HepG2 (cell line): ENCODE results near the gene TMBIM1. TPM values are rescaled to one million over a fixed set of nuclear protein-coding genes. Genes with fewer than 3 reads are reported as not detected.
A peak's percentile ranks its signal among the peaks of the same experiment; 100 is the strongest.

Source experiments
- ATAC-seq: fragments of 200-7000 bp; cut with Tn5 transposase; 3 replicates; pipeline ENCODE4 v1.9.1; 2020; ENCODE audit warnings: mild to moderate bottlenecking, moderate library complexity
- BruUV-seq: library from RNA; stranded (reverse); fragments of 400-500 nt; replicated peaks from 2 replicates; lab custom pipeline; 2021; lab: Mats Ljungman, UMichigan
- CTCF ChIA-PET: fragments of 300-600 bp; formaldehyde crosslinking; extraction: SDS; loops from one replicate; lab custom pipeline; 2021; ENCODE audit warnings: low total read pairs, inconsistent platforms, low intra/inter-chr PET ratio; lab: Yijun Ruan, JAX
- POLR2A ChIA-PET: fragments of 350-600 bp; sonication (Branson Sonifier 250); formaldehyde crosslinking; loops from one replicate; lab custom pipeline; 2020; ENCODE audit warnings: antibody characterized with exemption, inconsistent platforms; lab: Yijun Ruan, JAX
- DNase-seq: peaks from one replicate; pipeline ENCODE4 v3.0.0-alpha.2; 2015; ENCODE audit warnings: low spot score
- FAIRE-seq: peaks from 3 replicates; lab custom pipeline; 2011; peaks lifted over from hg19 to GRCh38; lab: Jason Lieb, UNC
- H2AFZ ChIP-seq: one replicate; pipeline ENCODE4 v1.6.1; 2011; ENCODE audit warnings: low read length, inconsistent platforms
- H3K27ac ChIP-seq: fragments of 300-600 bp; 3 replicates; pipeline ENCODE4 v1.8.0; 2011; ENCODE audit warnings: mixed run types, mild to moderate bottlenecking, mixed read lengths, low read length, inconsistent platforms; ENCODE audit not compliant: insufficient read depth; ENCODE audit errors: extremely low read length
- H3K27me3 ChIP-seq, 2 experiments: fragments of 200-600 bp in 1 of 2; 2 replicates in 1 of 2; 3 replicates in 1 of 2; pipeline versions ENCODE4 v1.6.0 to v1.8.0; 2011; ENCODE audit warnings: low read length in 2 of 2, mild to moderate bottlenecking in 2 of 2, moderate library complexity in 2 of 2, inconsistent platforms in 1 of 2; ENCODE audit not compliant: insufficient read depth in 2 of 2, control insufficient read depth in 1 of 2
- H3K36me3 ChIP-seq, 2 experiments: fragments of 200-600 bp in 1 of 2; replicated peaks in 1 of 2; 2 replicates in 1 of 2; 3 replicates in 1 of 2; pipeline versions ENCODE4 v1.5.1 to v1.8.0; 2011; ENCODE audit warnings: low read length in 2 of 2, inconsistent platforms in 1 of 2; ENCODE audit not compliant: insufficient read depth in 2 of 2, control insufficient read depth in 1 of 2
- H3K4me1 ChIP-seq: 2 replicates; pipeline ENCODE4 v1.5.1; 2012; ENCODE audit warnings: low read length, inconsistent platforms; ENCODE audit not compliant: insufficient read depth
- H3K4me2 ChIP-seq: 2 replicates; pipeline ENCODE4 v1.6.0; 2011; ENCODE audit warnings: low read depth, low read length, inconsistent platforms
- H3K4me3 ChIP-seq, 3 experiments: fragments of 200-600 bp in 1 of 3; sonication (generic), shearing (Covaris generic) in 1 of 3; replicated peaks in 1 of 3; 2 replicates each; pipeline ENCODE4 v1.5.1; 2011 to 2016; ENCODE audit warnings: low read length in 3 of 3, inconsistent platforms in 2 of 3, low read depth in 2 of 3, mild to moderate bottlenecking in 2 of 3, control low read depth in 1 of 3, mixed read lengths in 1 of 3; ENCODE audit not compliant: insufficient read depth in 1 of 3
- H3K79me2 ChIP-seq: one replicate; pipeline ENCODE4 v1.6.1; 2011; ENCODE audit warnings: low read length, inconsistent platforms; ENCODE audit not compliant: insufficient read depth
- H3K9ac ChIP-seq: 2 replicates; pipeline ENCODE4 v1.6.0; 2011; ENCODE audit warnings: mild to moderate bottlenecking, low read depth, low read length, inconsistent platforms; ENCODE audit not compliant: insufficient read depth
- H3K9me3 ChIP-seq: 2 replicates; pipeline ENCODE4 v1.5.1; 2012; ENCODE audit warnings: mild to moderate bottlenecking, low read length
- H4K20me1 ChIP-seq: 2 replicates; pipeline ENCODE4 v1.6.0; 2011; ENCODE audit warnings: inconsistent platforms, mild to moderate bottlenecking, low read length, moderate library complexity; ENCODE audit not compliant: insufficient read depth
- AGO2 ChIP-seq: fragments of 200-400 bp; formaldehyde crosslinking; optimal IDR thresholded peaks from 2 replicates; pipeline ENCODE3; 2017; ENCODE audit warnings: mild to moderate bottlenecking, low read depth, low read length, moderate library complexity
- JUN ChIP-seq: sonication (generic); formaldehyde crosslinking; IDR thresholded peaks from 2 replicates; pipeline ENCODE4 v1.4.0; 2020; ENCODE audit warnings: mild to moderate bottlenecking, missing genetic modification reagents
- RBFOX2 ChIP-seq: fragments of 200-400 bp; formaldehyde crosslinking; IDR thresholded peaks from 2 replicates; pipeline ENCODE4 v1.6.1; 2017; ENCODE audit warnings: low read depth, mild to moderate bottlenecking, low read length
- RBM22 ChIP-seq: fragments of 200-400 bp; formaldehyde crosslinking; optimal IDR thresholded peaks from 2 replicates; pipeline ENCODE3; 2017; ENCODE audit warnings: mild to moderate bottlenecking, low read length, moderate library complexity
- SKIL ChIP-seq: sonication (generic); formaldehyde crosslinking; IDR thresholded peaks from 2 replicates; pipeline ENCODE4 v1.8.0; 2022; ENCODE audit warnings: missing genetic modification reagents, mild to moderate bottlenecking, moderate library complexity, borderline replicate concordance
- ZNF687 ChIP-seq: sonication (generic); formaldehyde crosslinking; IDR thresholded peaks from 2 replicates; pipeline ENCODE4 v1.5.1; 2020; ENCODE audit warnings: mild to moderate bottlenecking, missing genetic modification reagents, moderate library complexity
- WGBS: methylation state at CpG from one replicate; pipeline ENCODE4 v1.1.6; 2017; ENCODE audit warnings: low lambda C conversion rate; 5-methylcytosine and 5-hydroxymethylcytosine counted together
- in situ Hi-C: cut with HindIII; loops from 2 replicates; pipeline ENCODE4 v1.10.0; 2017; ENCODE audit warnings: low pct_unique_long_range_greater_than_20kb; ENCODE audit not compliant: extremely low pct_ligation_motif_present
- intact Hi-C: fragments of 100-400 bp; cut with micrococcal nuclease; formaldehyde crosslinking; loops from one replicate; pipeline ENCODE4 v1.10.0; 2022; ENCODE audit not compliant: unreplicated experiment
- polyA plus RNA-seq, 8 experiments: library from polyadenylated mRNA; depleted of rRNA in 3 of 8; stranded (reverse) in 7 of 8; unstranded in 1 of 8; fragments of >200 nt; fragmentation: Illumina TruSeq in 4 of 8; extraction: Trizol in 4 of 8; gene quantifications; 2 replicates each; pipeline versions ENCODE4 v1.2.1 to v1.2.3, GENCODE V29; 2011 to 2016; ENCODE audit warnings: low read depth in 4 of 8, missing spikeins in 1 of 8, mixed read lengths in 1 of 8; ENCODE audit not compliant: insufficient read depth in 1 of 8
- total RNA-seq, 5 experiments: library from RNA; depleted of rRNA; stranded (reverse); fragments of >200 nt; fragmentation: Illumina TruSeq; extraction: Trizol; gene quantifications; 2 replicates each; pipeline ENCODE4 v1.2.3, GENCODE V29; 2016; ENCODE audit warnings: low read depth in 1 of 5

The TMBIM1 gene
- total and polyA plus RNA-seq, 2 of the 13 experiments (the other 11 are each of a cell fraction or from before 2014, with no cell fraction given) = 127 to 139 TPM

- Histone ChIP-seq H3K4me2 (no peak overlapping the region), H3K79me2 (peaks cover 20% of the 10 kb centered on the region), H2AFZ (no peak overlapping the region), H3K36me3 (peaks cover 49 to 78% of the 10 kb centered on the region in 2 experiments), H3K4me3 (no peak overlapping the region), H3K27ac (no peak overlapping the region), H4K20me1 (peaks cover 32% of the 10 kb centered on the region; the same call in 1 of the 2 replicates), H3K9me3 (no peaks in the 10 kb centered on the region)
- ATAC-seq (no peak), FAIRE-seq (no peak), DNase-seq (no peak)
- in situ Hi-C loops = no loop called here
- CTCF ChIA-PET = no interaction called here
- WGBS = 97% methylated on average over 14 of the region's 14 CpGs
- POLR2A ChIA-PET = no interaction called here
- TF ChIP-seq JUN (CRISPR knock-in tag) (no peak), RBM22 (peak; percentile 54), SKIL (CRISPR knock-in tag) (no peak), ZNF687 (0 out of 2 replicates have a peak, but pooled peaks have one; percentile 12), RBFOX2 (0 out of 2 replicates have a peak, but pooled peaks have one; percentile 42), AGO2 (peak; percentile 41)
- TF ChIP-seq, all 625 proteins: peak for 4
- intact Hi-C loops = no loop called here
- H3K9ac ChIP-seq = no peak overlapping the region
- BruUV-seq = no TSS peak
- peaks cover 18% of the 10 kb centered on the region for H3K4me1 ChIP-seq
- no peaks in the 10 kb centered on the region for H3K27me3 ChIP-seq
Observed at GRCh38 chr2:218280260-218280870, 11.9 kb downstream of the TMBIM1 start.
